Measurements from ENCODE around the gene TBC1D22A.

TBC1D22A gene

GRCh38 chr22:46793497-46793896, 31.0 kb downstream of the TBC1D22A start:
- Histone ChIP-seq H3K9ac (ENCODE audit: low read depth, low read length) (no peak overlapping the region), H3K4me2 (ENCODE audit: low read length) (no peak overlapping the region), H3K27me3 (ENCODE audit: control insufficient read depth, insufficient read depth, low read length) (no peaks in the 10 kb centered on the region), H3K4me3 (ENCODE audit: low read length) (no peak overlapping the region), H3K36me3 (ENCODE audit: insufficient read depth, low read length) (peaks cover 16% of the 10 kb centered on the region), H3K4me1 (ENCODE audit: control insufficient read depth, insufficient read depth, low read length) (peaks cover 15% of the 10 kb centered on the region), H3K9me3 (replicated peaks; ENCODE audit: low read length) (no peaks in the 10 kb centered on the region)

GRCh38 chr22:46794067-46794466, 31.6 kb downstream of the TBC1D22A start:
- H3K27me3 ChIP-seq (ENCODE audit: control insufficient read depth, insufficient read depth, low read length) = no peaks in the 10 kb centered on the region
- H3K4me1 ChIP-seq (ENCODE audit: control insufficient read depth, insufficient read depth, low read length) = peaks cover 20% of the 10 kb centered on the region
- H3K4me2 ChIP-seq (ENCODE audit: low read length) = no peak overlapping the region
- H3K9ac ChIP-seq (ENCODE audit: low read depth, low read length) = no peak overlapping the region
- no peak overlapping the region for H3K4me3 ChIP-seq (ENCODE audit: low read length)
- H3K9me3 ChIP-seq (replicated peaks; ENCODE audit: low read length) = no peaks in the 10 kb centered on the region
- peaks cover 16% of the 10 kb centered on the region for H3K36me3 ChIP-seq (ENCODE audit: insufficient read depth, low read length)

DNA sequence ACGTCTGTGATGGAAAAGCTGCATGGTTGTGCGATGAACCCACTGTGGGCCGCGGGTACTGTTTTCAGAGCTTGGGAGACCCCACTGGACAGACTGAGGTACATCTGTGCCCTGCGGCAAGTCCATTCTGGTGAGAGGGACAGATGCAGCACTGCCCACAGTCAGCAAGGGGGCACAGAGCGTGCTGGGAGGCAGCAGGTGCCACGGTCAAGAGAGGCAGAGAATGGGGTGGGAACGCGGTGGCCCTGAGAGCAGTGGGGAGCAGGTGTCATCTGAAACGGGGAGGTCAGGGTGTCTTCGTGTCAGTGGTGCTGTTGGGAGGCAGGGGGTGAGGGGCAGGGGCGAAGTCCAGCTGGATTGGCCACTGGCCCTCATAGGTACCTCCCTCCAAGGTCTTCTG, 32.0 kb downstream of the TBC1D22A start:
- Histone ChIP-seq H3K9me3 (replicated peaks; ENCODE audit: low read length) (no peaks in the 10 kb centered on the region), H3K4me3 (ENCODE audit: low read length) (no peak overlapping the region), H3K4me2 (ENCODE audit: low read length) (no peak overlapping the region), H3K9ac (ENCODE audit: low read depth, low read length) (no peak overlapping the region), H3K27me3 (ENCODE audit: control insufficient read depth, insufficient read depth, low read length) (no peaks in the 10 kb centered on the region), H3K36me3 (ENCODE audit: insufficient read depth, low read length) (peaks cover 20% of the 10 kb centered on the region), H3K4me1 (ENCODE audit: control insufficient read depth, insufficient read depth, low read length) (peaks cover 22% of the 10 kb centered on the region)

DNA sequence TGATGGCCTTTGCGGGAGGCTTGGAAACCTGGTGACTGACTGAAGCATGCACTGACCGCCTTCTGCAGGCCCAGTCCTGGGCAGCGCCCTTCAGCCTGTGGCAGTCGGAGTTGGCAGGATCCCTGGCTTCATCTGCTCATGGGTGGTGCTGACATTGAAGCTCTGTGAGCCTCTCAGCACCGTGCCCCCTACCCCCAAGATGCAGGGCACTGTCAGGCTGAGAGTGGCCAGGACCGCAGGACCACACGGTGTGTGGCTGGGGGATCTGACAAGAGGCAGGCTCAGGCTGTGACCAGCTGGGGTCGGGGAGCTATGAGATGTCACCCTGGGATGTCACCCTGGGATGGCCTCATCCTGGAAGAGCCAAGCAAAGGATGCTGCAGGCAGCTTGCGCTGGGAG, 32.7 kb downstream of the TBC1D22A start:
- Histone ChIP-seq H3K9me3 (replicated peaks; ENCODE audit: low read length) (no peaks in the 10 kb centered on the region), H3K4me2 (ENCODE audit: low read length) (no peak overlapping the region), H3K9ac (ENCODE audit: low read depth, low read length) (no peak overlapping the region), H3K36me3 (ENCODE audit: insufficient read depth, low read length) (peaks cover 26% of the 10 kb centered on the region), H3K27me3 (ENCODE audit: control insufficient read depth, insufficient read depth, low read length) (no peaks in the 10 kb centered on the region), H3K4me3 (ENCODE audit: low read length) (no peak overlapping the region), H3K4me1 (ENCODE audit: control insufficient read depth, insufficient read depth, low read length) (peaks cover 22% of the 10 kb centered on the region)

GRCh38 chr22:46795845-46796565, 33.6 kb downstream of the TBC1D22A start:
- H3K4me2 ChIP-seq (ENCODE audit: low read length) = no peak overlapping the region
- H3K4me3 ChIP-seq (ENCODE audit: low read length) = no peak overlapping the region
- no peaks in the 10 kb centered on the region for H3K27me3 ChIP-seq (ENCODE audit: control insufficient read depth, insufficient read depth, low read length)
- peaks cover 34% of the 10 kb centered on the region for H3K36me3 ChIP-seq (ENCODE audit: insufficient read depth, low read length)
- no peak overlapping the region for H3K9ac ChIP-seq (ENCODE audit: low read depth, low read length)
- peaks cover 19% of the 10 kb centered on the region for H3K4me1 ChIP-seq (ENCODE audit: control insufficient read depth, insufficient read depth, low read length)
- no peaks in the 10 kb centered on the region for H3K9me3 ChIP-seq (replicated peaks; ENCODE audit: low read length)

DNA sequence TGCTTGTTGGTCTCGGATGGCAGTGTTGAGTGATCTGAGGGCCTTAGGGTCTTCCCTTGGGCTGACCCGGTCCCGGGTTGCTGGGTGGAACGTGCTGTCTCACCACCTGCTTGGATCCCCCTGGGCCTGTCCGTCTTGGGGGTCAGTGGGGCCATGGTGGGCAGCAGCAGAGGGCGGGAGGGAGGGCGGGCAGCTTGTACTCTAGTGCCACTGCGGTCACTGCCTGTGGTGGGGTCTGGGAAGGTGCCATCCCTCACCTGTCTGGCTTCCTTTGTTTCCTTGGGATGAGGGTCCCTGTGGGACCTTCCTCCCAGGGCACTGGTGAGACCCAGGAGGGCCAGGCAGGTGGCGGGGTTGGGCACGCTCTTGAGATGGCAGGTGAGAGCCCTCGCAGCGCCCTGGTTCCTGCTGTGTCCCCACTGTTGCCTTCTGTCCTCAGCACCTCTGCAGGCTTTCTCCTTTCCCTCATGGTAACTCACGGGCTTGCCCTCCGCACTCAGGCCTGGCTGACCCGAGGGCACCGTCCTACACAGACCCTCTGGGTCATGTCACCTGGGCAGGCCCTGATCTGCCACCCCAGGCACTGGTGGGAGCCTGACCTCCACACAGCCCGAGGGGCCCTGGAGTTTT, 34.2 kb downstream of the TBC1D22A start:
- Histone ChIP-seq H3K27me3 (ENCODE audit: control insufficient read depth, insufficient read depth, low read length) (no peaks in the 10 kb centered on the region), H3K36me3 (ENCODE audit: insufficient read depth, low read length) (peaks cover 34% of the 10 kb centered on the region), H3K9me3 (replicated peaks; ENCODE audit: low read length) (no peaks in the 10 kb centered on the region), H3K4me3 (ENCODE audit: low read length) (no peak overlapping the region), H3K4me2 (ENCODE audit: low read length) (no peak overlapping the region), H3K9ac (ENCODE audit: low read depth, low read length) (no peak overlapping the region), H3K4me1 (ENCODE audit: control insufficient read depth, insufficient read depth, low read length) (peaks cover 13% of the 10 kb centered on the region)

GRCh38 chr22:46797355-46797754, 34.9 kb downstream of the TBC1D22A start:
- no peaks in the 10 kb centered on the region for H3K9me3 ChIP-seq (replicated peaks; ENCODE audit: low read length)
- peaks cover 34% of the 10 kb centered on the region for H3K36me3 ChIP-seq (ENCODE audit: insufficient read depth, low read length)
- H3K4me1 ChIP-seq (ENCODE audit: control insufficient read depth, insufficient read depth, low read length) = peaks cover 8% of the 10 kb centered on the region
- no peaks in the 10 kb centered on the region for H3K27me3 ChIP-seq (ENCODE audit: control insufficient read depth, insufficient read depth, low read length)
- H3K9ac ChIP-seq (ENCODE audit: low read depth, low read length) = no peak overlapping the region
- no peak overlapping the region for H3K4me3 ChIP-seq (ENCODE audit: low read length)
- H3K4me2 ChIP-seq (ENCODE audit: low read length) = no peak overlapping the region

DNA sequence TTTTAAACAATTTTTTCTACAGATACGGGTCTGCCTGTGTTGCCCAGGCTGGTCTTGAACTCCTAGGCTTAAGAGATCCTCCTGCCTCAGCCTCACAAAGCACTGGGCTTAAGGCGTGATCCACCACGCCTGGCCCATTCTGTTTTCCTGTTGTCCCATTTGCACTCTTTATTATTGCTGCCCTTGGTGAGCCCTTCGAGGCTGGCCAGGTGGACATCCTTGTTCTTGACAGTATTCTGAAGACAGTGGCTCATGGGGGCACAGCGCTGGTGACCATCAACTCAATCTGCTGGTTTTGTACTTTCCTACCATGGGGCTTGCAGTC, 35.6 kb downstream of the TBC1D22A start:
- Histone ChIP-seq H3K27me3 (ENCODE audit: control insufficient read depth, insufficient read depth, low read length) (no peaks in the 10 kb centered on the region), H3K9ac (ENCODE audit: low read depth, low read length) (no peak overlapping the region), H3K4me1 (ENCODE audit: control insufficient read depth, insufficient read depth, low read length) (peaks cover 8% of the 10 kb centered on the region), H3K36me3 (ENCODE audit: insufficient read depth, low read length) (peaks cover 32% of the 10 kb centered on the region), H3K4me3 (ENCODE audit: low read length) (no peak overlapping the region), H3K9me3 (replicated peaks; ENCODE audit: low read length) (no peaks in the 10 kb centered on the region), H3K4me2 (ENCODE audit: low read length) (no peak overlapping the region)

DNA sequence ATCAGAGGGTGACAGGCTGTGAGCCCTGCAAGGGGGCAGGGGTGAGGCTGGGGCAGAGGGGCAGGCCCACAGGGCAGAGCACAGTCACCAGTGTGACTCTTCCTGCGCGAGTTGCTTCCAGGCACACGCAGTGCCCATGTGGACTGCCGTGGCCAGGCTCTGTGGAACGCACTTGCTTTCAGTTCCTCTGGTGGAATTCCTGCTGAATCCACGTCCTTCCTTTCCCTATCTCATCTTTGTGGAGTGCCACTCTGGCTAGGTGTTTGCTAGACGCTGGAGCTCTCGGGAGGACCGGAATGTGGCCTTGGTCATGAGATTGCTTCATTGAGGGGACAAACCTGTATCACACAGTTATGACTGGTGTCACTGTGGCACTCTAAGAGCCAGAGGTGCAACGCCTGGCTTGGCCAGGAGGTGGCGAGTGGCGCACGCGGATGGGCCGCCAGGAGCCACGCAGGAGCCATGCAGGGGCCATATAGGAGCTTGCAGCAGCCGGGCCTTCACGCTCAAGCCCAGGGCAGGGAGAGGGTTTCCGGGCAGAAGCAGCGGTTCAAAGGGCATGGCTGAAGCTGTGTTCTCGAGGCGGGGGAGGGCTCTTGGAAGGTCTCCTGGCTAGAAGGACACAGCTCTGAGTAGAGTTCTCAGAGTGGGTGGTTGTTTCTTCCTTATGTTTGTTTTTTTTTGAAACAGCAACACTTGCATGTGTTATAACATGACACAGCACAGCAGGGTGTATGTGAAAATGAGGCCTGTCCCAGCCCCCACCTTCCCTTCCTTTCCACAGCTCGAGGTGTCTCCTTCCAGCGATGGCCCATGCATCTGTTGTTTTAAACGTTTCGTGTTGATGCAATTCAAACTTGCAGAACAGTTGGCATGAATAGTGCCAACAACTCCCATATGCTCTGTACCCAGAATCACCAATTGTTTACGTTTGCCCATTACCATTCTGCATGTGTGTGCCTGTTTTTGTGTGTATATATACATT, 36.2 kb downstream of the TBC1D22A start:
- Histone ChIP-seq H3K9ac (ENCODE audit: low read depth, low read length) (no peak overlapping the region), H3K36me3 (ENCODE audit: insufficient read depth, low read length) (peaks cover 25% of the 10 kb centered on the region), H3K4me1 (ENCODE audit: control insufficient read depth, insufficient read depth, low read length) (peaks cover 8% of the 10 kb centered on the region), H3K9me3 (replicated peaks; ENCODE audit: low read length) (no peaks in the 10 kb centered on the region), H3K27me3 (ENCODE audit: control insufficient read depth, insufficient read depth, low read length) (no peaks in the 10 kb centered on the region), H3K4me2 (ENCODE audit: low read length) (no peak overlapping the region), H3K4me3 (ENCODE audit: low read length) (no peak overlapping the region)

- no peaks in the 10 kb centered on the region for H3K27me3 ChIP-seq (ENCODE audit: control insufficient read depth, insufficient read depth, low read length)
- peaks cover 8% of the 10 kb centered on the region for H3K4me1 ChIP-seq (ENCODE audit: control insufficient read depth, insufficient read depth, low read length)
- peaks cover 25% of the 10 kb centered on the region for H3K36me3 ChIP-seq (ENCODE audit: insufficient read depth, low read length)
These were observed 37.2 kb downstream of the TBC1D22A start for GRCh38 chr22:46799626-46800025.

DNA sequence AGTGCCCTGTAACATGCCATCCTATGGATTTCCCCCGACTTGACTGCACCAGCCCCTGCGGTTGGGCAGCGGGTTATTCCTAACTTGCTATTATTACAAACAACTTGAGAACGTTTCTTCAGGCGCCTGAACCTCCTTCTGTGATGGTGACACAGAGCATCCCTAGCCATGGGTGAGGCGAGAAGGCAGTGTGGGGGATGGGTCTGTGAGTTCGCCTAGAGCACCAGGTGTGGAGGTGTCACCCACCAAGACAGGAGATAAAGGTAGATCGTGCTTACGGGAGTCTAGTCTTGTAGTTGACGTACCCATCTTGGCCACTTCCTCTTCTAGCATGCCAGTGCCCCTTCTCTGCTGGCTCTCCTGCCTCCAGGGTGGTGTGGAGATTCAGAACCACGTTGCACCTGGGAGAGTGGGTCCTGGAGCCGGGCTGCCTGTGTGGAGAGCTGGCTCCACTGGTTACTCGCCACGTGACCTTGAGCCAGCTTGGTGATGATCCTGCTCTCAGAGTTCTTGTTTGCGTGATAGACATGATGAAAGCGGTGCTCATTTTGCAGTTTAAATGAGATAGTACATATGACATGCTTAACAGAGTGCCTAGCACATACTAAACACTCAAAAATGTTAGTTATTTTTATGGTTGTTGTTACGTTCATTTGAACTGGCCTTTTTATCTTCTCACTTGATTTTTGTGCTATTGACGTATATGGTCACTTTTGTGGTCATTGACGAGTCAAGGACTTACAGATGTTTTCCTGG, 37.8 kb downstream of the TBC1D22A start:
- no peak overlapping the region for H3K4me2 ChIP-seq (ENCODE audit: low read length)
- no peak overlapping the region for H3K4me3 ChIP-seq (ENCODE audit: low read length)
- H3K4me1 ChIP-seq (ENCODE audit: control insufficient read depth, insufficient read depth, low read length) = peaks cover 8% of the 10 kb centered on the region
- H3K9me3 ChIP-seq (replicated peaks; ENCODE audit: low read length) = no peaks in the 10 kb centered on the region
- no peak overlapping the region for H3K9ac ChIP-seq (ENCODE audit: low read depth, low read length)
- H3K36me3 ChIP-seq (ENCODE audit: insufficient read depth, low read length) = peaks cover 25% of the 10 kb centered on the region
- H3K27me3 ChIP-seq (ENCODE audit: control insufficient read depth, insufficient read depth, low read length) = no peaks in the 10 kb centered on the region

More at GRCh38 chr22:46799626-46800025, 37.2 kb downstream of the TBC1D22A start:
- H3K9me3 ChIP-seq (replicated peaks; ENCODE audit: low read length) = no peaks in the 10 kb centered on the region
- no peak overlapping the region for H3K4me3 ChIP-seq (ENCODE audit: low read length)
- H3K4me2 ChIP-seq (ENCODE audit: low read length) = no peak overlapping the region
- H3K9ac ChIP-seq (ENCODE audit: low read depth, low read length) = no peak overlapping the region
